ENCODE results near the gene LCE1E. TPM values are rescaled to one million over a fixed set of nuclear protein-coding genes. Genes with fewer than 3 reads are reported as not detected.

The LCE1E gene
- total RNA-seq, 2 experiments from 2014 or later, result not detected

DNA sequence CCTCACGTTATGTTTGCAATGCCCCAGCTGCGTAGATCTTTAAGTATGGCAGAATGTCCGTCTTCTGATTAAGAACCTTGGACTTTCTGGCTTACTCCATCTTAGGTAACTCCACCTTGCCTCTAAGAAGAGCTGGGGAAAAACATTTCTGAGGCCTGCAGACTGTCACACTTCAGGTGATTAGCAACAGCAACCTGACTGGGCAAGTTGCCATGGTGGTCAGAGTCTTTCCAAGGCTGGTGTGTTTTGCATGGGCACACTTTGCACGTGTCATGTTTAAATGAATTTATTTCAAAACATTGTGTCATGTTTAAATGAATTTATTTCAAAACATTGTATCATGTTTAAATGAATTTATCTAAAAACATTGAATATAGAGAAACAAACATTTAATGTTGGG is 27.4 kb upstream of the LCE1E start:
- Mint-ChIP-seq H3K4me1 (no peaks in the 10 kb centered on the region), H3K36me3 (ENCODE audit: low read depth) (no peaks in the 10 kb centered on the region), H3K9me3 (ENCODE audit: low read depth) (no peaks in the 10 kb centered on the region), H3K27ac (no peak overlapping the region), H3K27me3 (peaks cover 14% of the 10 kb centered on the region), H3K4me3 (no peak overlapping the region)
- DNase-seq (no peak), ATAC-seq (no peak)
- intact Hi-C loops (cut with DNase I, micrococcal nuclease), result no loop called here
- POLR2A ChIA-PET, result no interaction called here
- CTCF ChIA-PET, result no interaction called here

DNA sequence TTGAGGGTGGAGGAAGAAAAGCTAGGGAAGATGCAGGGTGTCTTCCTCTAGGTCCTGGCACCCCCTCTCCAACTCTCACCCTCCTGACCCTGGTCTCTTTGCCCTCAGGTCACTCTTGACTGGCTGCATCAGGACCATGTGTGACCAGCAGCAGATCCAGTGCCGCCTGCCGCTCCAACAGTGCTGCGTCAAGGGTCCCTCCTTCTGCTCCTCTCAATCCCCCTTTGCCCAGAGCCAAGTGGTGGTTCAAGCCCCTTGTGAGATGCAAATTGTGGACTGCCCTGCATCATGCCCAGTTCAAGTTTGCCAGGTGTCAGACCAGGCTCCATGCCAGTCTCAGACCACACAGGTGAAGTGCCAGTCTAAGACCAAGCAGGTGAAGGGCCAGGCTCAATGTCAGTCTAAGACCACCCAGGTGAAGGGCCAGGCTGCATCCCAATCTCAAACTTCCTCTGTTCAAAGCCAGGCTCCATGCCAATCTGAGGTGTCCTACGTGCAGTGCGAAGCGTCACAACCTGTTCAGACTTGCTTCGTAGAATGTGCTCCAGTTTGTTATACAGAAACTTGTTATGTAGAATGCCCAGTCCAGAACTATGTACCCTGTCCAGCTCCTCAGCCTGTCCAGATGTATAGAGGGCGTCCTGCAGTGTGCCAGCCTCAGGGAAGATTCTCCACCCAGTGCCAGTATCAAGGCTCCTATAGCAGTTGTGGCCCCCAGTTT is 26.4 kb upstream of the LCE1E start:
- peaks cover 11% of the 10 kb centered on the region for H3K27me3 Mint-ChIP-seq
- DNase-seq, result no peak
- no peak for ATAC-seq
- H3K36me3 Mint-ChIP-seq (ENCODE audit: low read depth), result no peaks in the 10 kb centered on the region
- ChIA-PET POLR2A (no interaction called here), CTCF (no interaction called here)
- H3K9me3 Mint-ChIP-seq (ENCODE audit: low read depth), result no peaks in the 10 kb centered on the region
- intact Hi-C loops (cut with DNase I, micrococcal nuclease), result no loop called here
- H3K4me1 Mint-ChIP-seq, result no peaks in the 10 kb centered on the region
- no peak overlapping the region for H3K4me3 Mint-ChIP-seq
- no peak overlapping the region for H3K27ac Mint-ChIP-seq

DNA sequence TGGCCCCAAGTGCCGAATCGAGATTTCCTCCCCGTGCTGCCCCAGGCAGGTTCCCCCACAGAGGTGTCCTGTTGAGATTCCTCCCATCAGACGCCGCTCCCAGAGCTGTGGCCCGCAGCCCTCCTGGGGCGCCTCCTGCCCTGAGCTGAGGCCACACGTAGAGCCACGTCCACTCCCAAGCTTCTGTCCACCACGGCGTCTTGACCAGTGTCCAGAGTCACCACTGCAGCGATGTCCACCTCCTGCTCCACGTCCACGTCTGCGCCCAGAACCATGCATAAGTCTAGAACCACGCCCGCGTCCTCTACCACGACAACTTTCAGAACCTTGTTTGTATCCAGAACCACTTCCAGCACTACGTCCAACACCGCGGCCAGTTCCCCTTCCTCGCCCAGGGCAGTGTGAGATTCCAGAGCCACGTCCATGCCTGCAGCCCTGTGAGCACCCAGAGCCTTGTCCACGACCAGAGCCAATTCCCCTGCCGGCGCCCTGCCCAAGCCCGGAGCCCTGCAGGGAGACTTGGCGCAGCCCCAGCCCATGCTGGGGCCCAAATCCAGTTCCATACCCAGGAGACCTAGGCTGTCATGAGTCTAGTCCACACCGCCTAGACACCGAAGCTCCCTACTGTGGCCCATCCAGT is 25.4 kb upstream of the LCE1E start:
- no peaks in the 10 kb centered on the region for H3K4me1 Mint-ChIP-seq
- no peaks in the 10 kb centered on the region for H3K9me3 Mint-ChIP-seq (ENCODE audit: low read depth)
- ATAC-seq (no peak), DNase-seq (no peak)
- H3K36me3 Mint-ChIP-seq (ENCODE audit: low read depth), result no peaks in the 10 kb centered on the region
- POLR2A ChIA-PET, result no interaction called here
- peaks cover 9% of the 10 kb centered on the region for H3K27me3 Mint-ChIP-seq
- CTCF ChIA-PET, result interaction anchor here (1.1 kb wide), 1 partner anchor 29 kb away, joined by 3 read pairs; no protein-coding TSS in a partner anchor
- intact Hi-C loops (cut with DNase I, micrococcal nuclease), result no loop called here
- no peak overlapping the region for H3K4me3 Mint-ChIP-seq
- no peak overlapping the region for H3K27ac Mint-ChIP-seq

DNA sequence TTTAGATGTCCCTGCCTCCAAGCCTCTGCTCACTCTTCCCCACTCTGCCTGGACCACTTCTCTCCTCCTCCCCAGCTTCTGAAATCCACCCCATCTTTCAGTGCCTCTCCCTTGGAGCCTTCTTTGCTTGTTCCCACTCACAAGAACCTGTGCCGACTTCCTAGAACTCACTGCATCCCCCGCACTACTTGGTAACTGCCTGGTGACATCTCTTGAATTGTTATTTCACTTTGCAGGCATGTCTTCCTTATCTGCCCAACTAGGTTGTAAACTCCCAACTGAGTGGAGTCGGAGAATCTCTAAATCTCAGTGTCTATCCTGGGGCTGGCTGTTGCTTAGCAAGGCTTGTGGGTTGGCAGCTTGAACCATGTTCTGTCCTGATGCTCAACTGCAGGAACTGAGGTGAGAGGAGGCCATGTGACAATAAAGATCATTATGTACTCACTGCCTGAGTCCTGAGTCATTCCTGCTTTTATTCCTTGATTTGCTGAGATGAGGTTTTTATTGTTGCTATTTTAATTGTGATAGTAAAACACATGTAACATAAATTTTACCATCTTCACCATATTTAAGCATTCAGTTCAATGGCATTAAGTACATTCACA is 24.3 kb upstream of the LCE1E start:
- H3K4me1 Mint-ChIP-seq, result no peaks in the 10 kb centered on the region
- no peak overlapping the region for H3K4me3 Mint-ChIP-seq
- no peaks in the 10 kb centered on the region for H3K9me3 Mint-ChIP-seq (ENCODE audit: low read depth)
- no peak for ATAC-seq
- H3K36me3 Mint-ChIP-seq (ENCODE audit: low read depth), result no peaks in the 10 kb centered on the region
- intact Hi-C loops (cut with DNase I, micrococcal nuclease), result no loop called here
- no peak overlapping the region for H3K27ac Mint-ChIP-seq
- no peak for DNase-seq
- ChIA-PET CTCF (no interaction called here), POLR2A (no interaction called here)
- peaks cover 5% of the 10 kb centered on the region for H3K27me3 Mint-ChIP-seq

DNA sequence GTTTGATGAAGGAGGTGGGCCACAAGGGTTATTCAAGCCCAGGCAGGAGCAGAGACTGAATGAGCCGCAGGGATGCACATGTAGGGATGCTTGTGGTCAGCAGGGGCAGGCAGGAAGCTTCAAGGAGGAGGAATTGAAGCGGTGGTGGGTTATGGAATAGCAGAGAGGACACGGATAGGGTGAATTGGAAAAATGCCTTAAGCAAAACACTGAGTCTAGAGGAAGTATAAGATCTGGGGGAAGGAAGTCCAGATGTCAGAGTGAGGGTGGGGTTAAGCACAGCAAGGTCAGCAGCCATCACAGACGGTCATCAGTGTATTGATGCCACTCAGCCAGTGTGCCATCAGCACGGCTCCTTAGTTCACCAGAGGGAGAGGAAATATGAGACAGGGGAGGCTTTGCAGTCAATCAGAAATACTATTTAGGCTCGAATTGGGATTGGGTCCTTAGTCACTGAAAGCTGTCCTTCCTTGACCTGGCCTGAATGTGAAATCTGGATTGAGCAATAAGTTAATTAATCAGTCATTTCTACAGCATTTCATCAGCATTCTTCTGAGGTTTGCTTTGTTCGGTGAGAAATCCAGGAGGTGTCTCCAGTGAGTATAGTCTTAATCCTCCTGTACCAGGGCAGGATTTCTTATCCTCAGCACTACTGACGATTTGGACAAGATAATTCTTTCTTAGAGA is 17.1 kb upstream of the LCE1E start:
- peaks cover 14% of the 10 kb centered on the region for H3K27me3 Mint-ChIP-seq
- H3K4me3 Mint-ChIP-seq, result no peak overlapping the region
- no peaks in the 10 kb centered on the region for H3K9me3 Mint-ChIP-seq (ENCODE audit: low read depth)
- H3K4me1 Mint-ChIP-seq, result no peaks in the 10 kb centered on the region
- DNase-seq, result no peak
- H3K36me3 Mint-ChIP-seq (ENCODE audit: low read depth), result no peaks in the 10 kb centered on the region
- intact Hi-C loops (cut with DNase I, micrococcal nuclease), result no loop called here
- ChIA-PET CTCF (interaction anchor here (0.7 kb wide), 1 partner anchor 185 kb away, joined by 3 read pairs; no protein-coding TSS in a partner anchor), POLR2A (no interaction called here)
- no peak for ATAC-seq
- H3K27ac Mint-ChIP-seq, result no peak overlapping the region

DNA sequence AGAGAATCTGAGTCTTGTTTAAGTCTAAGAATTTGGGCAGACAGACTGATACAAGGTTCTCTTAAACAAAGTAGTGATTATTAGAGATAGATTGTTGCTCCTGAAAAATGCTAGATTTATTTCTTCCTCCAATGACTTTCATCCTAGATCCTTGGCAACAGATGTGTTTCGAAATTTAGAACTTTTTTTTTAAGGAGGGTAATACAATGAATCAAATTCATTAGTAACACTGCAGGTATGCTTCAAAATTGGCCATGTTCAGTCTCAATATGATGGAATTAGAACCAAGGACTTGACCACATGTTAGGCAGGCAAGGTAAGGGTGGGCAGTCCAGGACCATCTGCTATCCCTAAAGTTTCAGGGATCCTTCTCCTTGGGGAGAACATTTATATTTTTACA is 15.6 kb upstream of the LCE1E start:
- H3K4me1 Mint-ChIP-seq, result no peaks in the 10 kb centered on the region
- H3K27me3 Mint-ChIP-seq, result peaks cover 14% of the 10 kb centered on the region
- intact Hi-C loops (cut with DNase I, micrococcal nuclease), result no loop called here
- POLR2A ChIA-PET, result no interaction called here
- DNase-seq (no peak), ATAC-seq (no peak)
- no peaks in the 10 kb centered on the region for H3K9me3 Mint-ChIP-seq (ENCODE audit: low read depth)
- H3K4me3 Mint-ChIP-seq, result no peak overlapping the region
- CTCF ChIA-PET, result no interaction called here
- H3K36me3 Mint-ChIP-seq (ENCODE audit: low read depth), result no peaks in the 10 kb centered on the region
- no peak overlapping the region for H3K27ac Mint-ChIP-seq

DNA sequence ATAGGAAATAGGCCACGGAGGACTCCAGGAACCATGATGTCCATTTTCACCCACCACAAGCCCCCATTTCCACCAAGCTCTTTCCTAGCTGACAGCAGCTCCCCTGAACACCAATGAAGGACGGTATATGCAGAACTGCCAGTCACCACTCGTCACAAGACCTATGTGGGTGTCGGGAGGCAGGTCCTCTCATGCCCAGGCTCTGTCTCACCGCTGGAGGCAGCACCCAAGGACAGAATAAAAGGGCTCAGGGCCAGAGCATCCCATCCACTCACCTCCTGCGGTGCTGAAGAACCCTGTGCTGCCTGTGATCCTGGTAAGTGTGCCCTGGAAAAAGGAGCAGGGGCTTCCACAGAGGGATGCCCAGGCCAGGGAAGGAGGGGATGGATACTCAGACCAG is 11.2 kb upstream of the LCE1E start, which contains the start of gene LCE1F:
TSS of gene LCE1F (plus strand) at position 266 of the 400 bp plus-strand sequence. CDS start 1,232 bp downstream, outside the sequence.
- no peak within 1 kb of the TSS for H3K4me3 Mint-ChIP-seq

DNA sequence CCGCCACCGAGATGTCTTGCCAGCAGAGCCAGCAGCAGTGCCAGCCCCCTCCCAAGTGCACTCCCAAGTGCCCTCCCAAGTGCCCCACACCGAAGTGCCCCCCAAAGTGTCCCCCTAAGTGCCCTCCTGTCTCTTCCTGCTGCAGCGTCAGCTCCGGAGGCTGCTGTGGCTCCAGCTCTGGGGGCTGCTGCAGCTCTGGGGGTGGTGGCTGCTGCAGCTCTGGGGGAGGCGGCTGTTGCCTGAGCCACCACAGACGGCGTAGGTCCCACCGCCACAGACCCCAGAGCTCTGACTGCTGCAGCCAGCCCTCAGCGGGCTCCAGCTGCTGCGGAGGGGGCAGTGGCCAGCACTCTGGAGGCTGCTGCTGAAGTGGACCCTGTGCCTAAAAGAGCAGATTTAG is 9.7 kb upstream of the LCE1E start:
- Mint-ChIP-seq H3K36me3 (ENCODE audit: low read depth) (no peaks in the 10 kb centered on the region), H3K4me3 (no peak overlapping the region)
- POLR2A ChIA-PET, result no interaction called here

More for the DNA sequence above, 11.2 kb upstream of the LCE1E start, which contains the start of gene LCE1F:
- no peak for ATAC-seq
- Mint-ChIP-seq H3K27ac (no peak within 1 kb of the TSS), H3K4me1 (no peaks in the 10 kb centered on the region), H3K9me3 (ENCODE audit: low read depth) (no peaks in the 10 kb centered on the region), H3K36me3 (ENCODE audit: low read depth) (no peaks in the 10 kb centered on the region), H3K27me3 (peaks cover 21% of the 10 kb centered on the region)
- POLR2A ChIA-PET, result no interaction called here
- CTCF ChIA-PET, result no interaction called here
- no peak for DNase-seq
- intact Hi-C loops (cut with DNase I, micrococcal nuclease), result no loop called here

DNA sequence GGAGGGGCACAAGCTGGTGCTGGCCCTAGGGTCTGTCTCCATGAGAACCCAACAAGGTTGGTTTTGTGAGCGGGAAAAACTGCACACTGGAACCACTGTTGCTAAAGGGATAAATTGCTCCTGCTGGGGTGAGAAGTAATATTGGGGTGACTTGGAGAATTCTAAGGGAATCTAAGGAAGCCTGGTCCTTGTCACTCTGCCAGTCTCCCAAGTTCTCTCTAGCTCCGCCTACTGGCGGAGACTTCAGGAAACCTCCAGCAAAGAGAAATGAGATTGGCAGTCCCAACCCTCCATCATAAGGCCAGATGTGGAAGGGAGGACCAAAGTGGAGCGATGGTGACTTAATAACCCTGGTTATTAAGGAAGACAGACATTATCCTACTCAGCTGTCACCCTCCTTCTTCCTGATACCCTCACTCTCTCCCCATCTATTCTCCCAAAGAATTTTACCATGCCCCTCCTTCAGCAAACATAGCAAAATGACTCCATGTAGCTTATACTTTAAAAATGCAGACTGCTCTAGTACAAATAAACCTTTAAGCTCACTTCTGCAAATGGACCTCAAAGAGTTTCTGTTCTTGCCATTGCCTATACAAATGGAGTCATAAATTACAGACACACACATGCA is 8.4 kb upstream of the LCE1E start:
- no peak for ATAC-seq
- POLR2A ChIA-PET, result no interaction called here
- Mint-ChIP-seq H3K9me3 (ENCODE audit: low read depth) (no peaks in the 10 kb centered on the region), H3K27me3 (peaks cover 16% of the 10 kb centered on the region), H3K27ac (no peak overlapping the region), H3K4me1 (no peaks in the 10 kb centered on the region), H3K4me3 (no peak overlapping the region), H3K36me3 (ENCODE audit: low read depth) (no peaks in the 10 kb centered on the region)
- intact Hi-C loops (cut with DNase I, micrococcal nuclease), result no loop called here
- CTCF ChIA-PET, result interaction anchor here (0.6 to 0.8 kb wide), 2 partner anchors 118 to 467 kb away, joined by 3 to 4 read pairs; no protein-coding TSS in a partner anchor
- DNase-seq, result peak; percentile 10

More for the DNA sequence above, 9.7 kb upstream of the LCE1E start:
- Mint-ChIP-seq H3K4me1 (no peaks in the 10 kb centered on the region), H3K27ac (no peak overlapping the region), H3K9me3 (ENCODE audit: low read depth) (no peaks in the 10 kb centered on the region), H3K27me3 (peaks cover 19% of the 10 kb centered on the region)
- CTCF ChIA-PET, result no interaction called here
- no peak for ATAC-seq
- DNase-seq, result no peak
- intact Hi-C loops (cut with DNase I, micrococcal nuclease), result no loop called here

DNA sequence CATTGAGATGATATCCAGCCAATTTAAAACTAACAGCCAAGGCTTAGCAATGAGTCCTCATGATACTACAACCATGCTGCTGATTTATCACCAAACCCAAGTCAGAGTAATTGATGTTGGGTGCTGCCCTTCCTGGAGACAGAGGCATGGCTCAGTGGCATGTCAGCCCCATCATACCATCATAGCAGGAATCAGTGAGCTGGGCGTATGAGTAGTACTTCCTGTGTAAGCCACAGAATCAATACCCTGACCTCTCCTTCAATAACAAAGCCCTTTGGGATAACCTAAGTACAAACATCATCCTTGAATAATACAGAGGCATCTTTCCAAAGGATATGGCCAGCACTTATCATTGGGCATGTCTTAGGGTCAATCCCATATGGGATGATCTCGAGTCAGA is 3.0 kb upstream of the LCE1E start:
- intact Hi-C loops (cut with DNase I, micrococcal nuclease), result no loop called here
- Mint-ChIP-seq H3K9me3 (ENCODE audit: low read depth) (no peaks in the 10 kb centered on the region), H3K4me3 (no peak overlapping the region), H3K27me3 (peaks cover 25% of the 10 kb centered on the region), H3K36me3 (ENCODE audit: low read depth) (no peaks in the 10 kb centered on the region), H3K4me1 (no peaks in the 10 kb centered on the region), H3K27ac (no peak overlapping the region)
- POLR2A ChIA-PET, result no interaction called here
- ATAC-seq (peak; percentile 53), DNase-seq (peak; percentile 9)
- CTCF ChIA-PET, result no interaction called here

DNA sequence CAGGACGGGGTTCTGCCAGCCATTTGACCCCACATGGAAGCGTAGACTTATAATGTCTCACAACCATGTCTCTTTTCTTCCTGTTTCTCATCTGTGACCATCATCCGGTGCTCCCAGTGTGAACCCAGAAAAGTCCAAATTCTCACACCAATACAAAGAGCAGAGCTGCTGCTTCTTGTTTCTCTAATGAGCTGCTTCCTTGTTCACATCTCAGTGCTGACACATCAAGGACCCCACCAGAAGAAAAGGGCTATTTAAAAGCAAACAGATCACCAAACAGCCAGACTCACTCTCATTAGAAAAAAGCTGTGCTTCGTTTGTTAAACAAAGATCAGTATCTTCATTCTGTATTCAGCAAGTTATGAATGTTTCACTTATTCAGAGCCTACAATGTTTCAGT is 9.6 kb downstream of the LCE1E start:
- no peak overlapping the region for H3K4me3 Mint-ChIP-seq
- DNase-seq, result no peak
- CTCF ChIA-PET, result no interaction called here
- peaks cover 5% of the 10 kb centered on the region for H3K27me3 Mint-ChIP-seq
- no peak overlapping the region for H3K27ac Mint-ChIP-seq
- ATAC-seq, result no peak
- H3K4me1 Mint-ChIP-seq, result no peaks in the 10 kb centered on the region
- intact Hi-C loops (cut with DNase I, micrococcal nuclease), result no loop called here
- no peaks in the 10 kb centered on the region for H3K9me3 Mint-ChIP-seq (ENCODE audit: low read depth)
- POLR2A ChIA-PET, result no interaction called here
- H3K36me3 Mint-ChIP-seq (ENCODE audit: low read depth), result no peaks in the 10 kb centered on the region

Measured in activated CD4-positive, alpha-beta T cell treated with anti-CD3 and anti-CD28 coated beads for 36 hours (primary cell).